Thyroid gland (tissue), 4 donors: ENCODE results near the gene ARHGAP10. TPM values are rescaled to one million over a fixed set of nuclear protein-coding genes. Genes with fewer than 3 reads are reported as not detected.

Experiments used
- DNase-seq, 2 donors: peaks; one replicate each; pipeline ENCODE4 v3.0.0-alpha.2; 2019
- H3K27ac ChIP-seq, 3 donors: fragments of 200-600 bp; sonication (generic); 1 replicate in 2 of 3; 2 replicates in 1 of 3; pipeline ENCODE4 v1.5.1; 2016 to 2019; ENCODE audit warnings: mild to moderate bottlenecking in 1 of 3, moderate library complexity in 1 of 3
- H3K27me3 ChIP-seq: fragments of 200-600 bp; sonication (generic); one replicate; pipeline ENCODE4 v1.5.1; 2019
- H3K36me3 ChIP-seq, 2 donors: fragments of 200-600 bp; sonication (generic); one replicate each; pipeline ENCODE4 v1.5.1; 2016 to 2019
- H3K4me1 ChIP-seq, 2 donors: fragments of 200-600 bp; sonication (generic); one replicate each; pipeline ENCODE4 v1.5.1; 2017 to 2019
- H3K4me3 ChIP-seq, 3 donors: fragments of 200-600 bp; sonication (generic); replicated peaks in 1 of 3; 1 replicate in 2 of 3; 2 replicates in 1 of 3; pipeline ENCODE4 v1.5.1; 2016; ENCODE audit warnings: mild to moderate bottlenecking in 1 of 3
- H3K9me3 ChIP-seq: fragments of 200-600 bp; sonication (generic); one replicate; pipeline ENCODE4 v1.5.1; 2017
- CTCF ChIP-seq, 6 experiments: fragments of 200-600 bp in 3 of 6; fragments of 450-650 bp in 3 of 6; sonication (generic) in 3 of 6; IDR thresholded peaks; one replicate each; pipeline ENCODE4 v1.5.1; 2016 to 2019; ENCODE audit warnings: antibody characterized with exemption in 6 of 6, mild to moderate bottlenecking in 2 of 6, inconsistent platforms in 1 of 6, moderate library complexity in 1 of 6
- POLR2A ChIP-seq, 2 donors: fragments of 450-650 bp; IDR thresholded peaks; one replicate each; pipeline ENCODE4 v1.6.1; 2017; ENCODE audit warnings: antibody characterized with exemption in 2 of 2, mild to moderate bottlenecking in 2 of 2, moderate library complexity in 1 of 2
- WGBS, 2 donors: methylation state at CpG; one replicate each; pipeline ENCODE4 v1.1.5; 2017; 5-methylcytosine and 5-hydroxymethylcytosine counted together
- intact Hi-C: fragments of 100-400 bp; cut with DNase I; formaldehyde crosslinking; loops from one replicate; pipeline ENCODE4 v1.15.1; 2023
- total RNA-seq, 4 donors: library from RNA; depleted of rRNA; stranded (reverse); fragments of >200 nt; gene quantifications; one replicate each; pipeline ENCODE4 v1.2.3, GENCODE V29; 2016

The ARHGAP10 gene
- total RNA-seq, 4 donors from 2014 or later = 39.5 to 78.4 (median 42.0) TPM

GRCh38 chr4:148060264-148061140 is 328.6 kb downstream of the ARHGAP10 start:
- no peaks in the 10 kb centered on the region for H3K9me3 ChIP-seq
- no peak for TF ChIP-seq CTCF (IDR thresholded peaks at IDR 0.05)
- TF ChIP-seq POLR2A (IDR thresholded peaks at IDR 0.05) = no peak
- H3K4me1 ChIP-seq = no peaks in the 10 kb centered on the region
- no peaks in the 10 kb centered on the region for H3K36me3 ChIP-seq
- H3K27ac ChIP-seq = no peak overlapping the region
- intact Hi-C loops = no loop called here
- H3K4me3 ChIP-seq = no peak overlapping the region
- no peak for DNase-seq
- H3K27me3 ChIP-seq = no peaks in the 10 kb centered on the region
- 83% methylated on average over 13 of the region's 13 CpGs for WGBS, 2 donors

- H3K4me1 ChIP-seq = no peaks in the 10 kb centered on the region
- 67 to 72% methylated on average over 4 of the region's 4 CpGs for WGBS, 2 donors
- no peaks in the 10 kb centered on the region for H3K9me3 ChIP-seq
- no peak overlapping the region for H3K4me3 ChIP-seq
- no peak for TF ChIP-seq CTCF (IDR thresholded peaks at IDR 0.05)
- no peak for TF ChIP-seq POLR2A (IDR thresholded peaks at IDR 0.05)
- no peak overlapping the region for H3K27ac ChIP-seq
- no peak for DNase-seq
- no peaks in the 10 kb centered on the region for H3K27me3 ChIP-seq
- no peaks in the 10 kb centered on the region for H3K36me3 ChIP-seq
- intact Hi-C loops = no loop called here
These were observed 329.2 kb downstream of the ARHGAP10 start for GRCh38 chr4:148061141-148061481.

GRCh38 chr4:148061795-148062194 is 329.9 kb downstream of the ARHGAP10 start:
- intact Hi-C loops = no loop called here
- peaks cover 0 to 6% of the 10 kb centered on the region in 2 donors for H3K36me3 ChIP-seq
- H3K4me1 ChIP-seq = no peaks in the 10 kb centered on the region
- no peak overlapping the region for H3K4me3 ChIP-seq
- no peak for DNase-seq
- 58 to 66% methylated on average over 8 of the region's 8 CpGs for WGBS, 2 donors
- H3K9me3 ChIP-seq = no peaks in the 10 kb centered on the region
- TF ChIP-seq CTCF (IDR thresholded peaks at IDR 0.05) = no peak
- TF ChIP-seq POLR2A (IDR thresholded peaks at IDR 0.05) = no peak
- no peaks in the 10 kb centered on the region for H3K27me3 ChIP-seq
- no peak overlapping the region for H3K27ac ChIP-seq

- Histone ChIP-seq H3K9me3 (no peaks in the 10 kb centered on the region), H3K36me3 (peaks cover 0 to 6% of the 10 kb centered on the region in 2 donors), H3K27ac (no peak overlapping the region), H3K27me3 (no peaks in the 10 kb centered on the region), H3K4me3 (no peak overlapping the region), H3K4me1 (peaks cover under 1 to 4% of the 10 kb centered on the region in 2 donors)
- 71 to 75% methylated on average over 10 of the region's 10 CpGs for WGBS, 2 donors
- intact Hi-C loops = no loop called here
- DNase-seq = no peak
- no peak for TF ChIP-seq CTCF (IDR thresholded peaks at IDR 0.05)
- no peak for TF ChIP-seq POLR2A (IDR thresholded peaks at IDR 0.05)
These were observed 330.5 kb downstream of the ARHGAP10 start for GRCh38 chr4:148062301-148062950.

- TF ChIP-seq POLR2A (IDR thresholded peaks at IDR 0.05) (no peak), CTCF (IDR thresholded peaks at IDR 0.05) (no peak)
- Histone ChIP-seq H3K27ac (no peak overlapping the region), H3K4me3 (no peak overlapping the region), H3K4me1 (peaks cover 6 to 10% of the 10 kb centered on the region in 2 donors), H3K36me3 (peaks cover 0 to 6% of the 10 kb centered on the region in 2 donors), H3K9me3 (no peaks in the 10 kb centered on the region), H3K27me3 (no peaks in the 10 kb centered on the region)
- intact Hi-C loops = no loop called here
- DNase-seq = no peak
- WGBS, 2 donors = 92 to 96% methylated on average over 9 of the region's 9 CpGs
These were observed 332.6 kb downstream of the ARHGAP10 start for GRCh38 chr4:148064451-148064850.
